GM23338 (cell line): Measurements from ENCODE around the gene PITPNC1.

Source experiments
- EZH2 ChIP-seq: fragments of 200-600 bp; sonication (generic); IDR thresholded peaks from one replicate; pipeline ENCODE4 v1.8.0; 2017; ENCODE audit warnings: antibody characterized with exemption, mild to moderate bottlenecking, low read depth; ENCODE audit not compliant: unreplicated experiment
- EZH2phosphoT487 ChIP-seq: fragments of 200-600 bp; sonication (generic); IDR thresholded peaks from one replicate; pipeline ENCODE4 v1.8.1; 2018; ENCODE audit warnings: antibody characterized with exemption; ENCODE audit not compliant: unreplicated experiment
- JUNB ChIP-seq: IDR thresholded peaks from one replicate; pipeline ENCODE4 v1.6.1; 2016; ENCODE audit warnings: antibody characterized with exemption; ENCODE audit not compliant: unreplicated experiment
- POLR2AphosphoS5 ChIP-seq: IDR thresholded peaks from 2 replicates; pipeline ENCODE4 v1.6.1; 2016; ENCODE audit warnings: antibody characterized with exemption, low read depth
- TF ChIP-seq, protein P1 (sequence below): IDR thresholded peaks from one replicate; pipeline ENCODE4 v1.6.1; 2018; ENCODE audit warnings: antibody characterized with exemption; ENCODE audit not compliant: unreplicated experiment
- TF ChIP-seq, protein P2 (sequence below), 2 experiments: fragments of 200-600 bp in 1 of 2; sonication (generic) in 1 of 2; conservative IDR thresholded peaks; 2 replicates each; pipeline versions ENCODE4 v1.5.1 to v1.6.1; 2016 to 2017; ENCODE audit warnings: antibody characterized with exemption in 2 of 2, low read depth in 2 of 2, mild to moderate bottlenecking in 2 of 2, moderate library complexity in 1 of 2
- TF ChIP-seq, protein P3 (sequence below): fragments of 250-450 bp; sonication (Bioruptor Pico); IDR thresholded peaks from 2 replicates; pipeline ENCODE4 v1.5.0; 2020; ENCODE audit warnings: mild to moderate bottlenecking, moderate library complexity

DNA sequence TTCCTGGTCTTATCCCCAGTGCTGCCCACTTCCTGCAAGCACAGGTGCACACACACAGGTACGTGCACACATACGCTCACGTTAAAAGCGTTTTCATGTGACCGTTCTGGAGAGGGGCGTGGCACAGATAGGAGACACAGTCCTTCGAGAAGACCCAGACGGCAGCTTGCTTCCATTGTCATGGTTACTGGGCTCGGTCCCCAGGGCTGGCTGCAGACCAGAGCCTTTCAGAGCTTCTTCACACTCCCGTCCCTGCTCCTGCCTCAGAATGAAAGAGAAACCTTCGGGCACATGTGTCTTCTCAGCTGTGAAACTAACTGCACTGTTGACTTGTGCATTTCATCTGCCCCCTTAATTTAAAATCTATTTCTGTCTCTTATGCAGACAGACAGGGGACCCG, 154.2 kb downstream of the PITPNC1 start:
- TF ChIP-seq EZH2phosphoT487 (no peak), EZH2 (no peak), JUNB (no peak), POLR2AphosphoS5 (no peak)
- TF ChIP-seq, protein P1, sequence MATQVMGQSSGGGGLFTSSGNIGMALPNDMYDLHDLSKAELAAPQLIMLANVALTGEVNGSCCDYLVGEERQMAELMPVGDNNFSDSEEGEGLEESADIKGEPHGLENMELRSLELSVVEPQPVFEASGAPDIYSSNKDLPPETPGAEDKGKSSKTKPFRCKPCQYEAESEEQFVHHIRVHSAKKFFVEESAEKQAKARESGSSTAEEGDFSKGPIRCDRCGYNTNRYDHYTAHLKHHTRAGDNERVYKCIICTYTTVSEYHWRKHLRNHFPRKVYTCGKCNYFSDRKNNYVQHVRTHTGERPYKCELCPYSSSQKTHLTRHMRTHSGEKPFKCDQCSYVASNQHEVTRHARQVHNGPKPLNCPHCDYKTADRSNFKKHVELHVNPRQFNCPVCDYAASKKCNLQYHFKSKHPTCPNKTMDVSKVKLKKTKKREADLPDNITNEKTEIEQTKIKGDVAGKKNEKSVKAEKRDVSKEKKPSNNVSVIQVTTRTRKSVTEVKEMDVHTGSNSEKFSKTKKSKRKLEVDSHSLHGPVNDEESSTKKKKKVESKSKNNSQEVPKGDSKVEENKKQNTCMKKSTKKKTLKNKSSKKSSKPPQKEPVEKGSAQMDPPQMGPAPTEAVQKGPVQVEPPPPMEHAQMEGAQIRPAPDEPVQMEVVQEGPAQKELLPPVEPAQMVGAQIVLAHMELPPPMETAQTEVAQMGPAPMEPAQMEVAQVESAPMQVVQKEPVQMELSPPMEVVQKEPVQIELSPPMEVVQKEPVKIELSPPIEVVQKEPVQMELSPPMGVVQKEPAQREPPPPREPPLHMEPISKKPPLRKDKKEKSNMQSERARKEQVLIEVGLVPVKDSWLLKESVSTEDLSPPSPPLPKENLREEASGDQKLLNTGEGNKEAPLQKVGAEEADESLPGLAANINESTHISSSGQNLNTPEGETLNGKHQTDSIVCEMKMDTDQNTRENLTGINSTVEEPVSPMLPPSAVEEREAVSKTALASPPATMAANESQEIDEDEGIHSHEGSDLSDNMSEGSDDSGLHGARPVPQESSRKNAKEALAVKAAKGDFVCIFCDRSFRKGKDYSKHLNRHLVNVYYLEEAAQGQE = no peak
- TF ChIP-seq, protein P2, sequence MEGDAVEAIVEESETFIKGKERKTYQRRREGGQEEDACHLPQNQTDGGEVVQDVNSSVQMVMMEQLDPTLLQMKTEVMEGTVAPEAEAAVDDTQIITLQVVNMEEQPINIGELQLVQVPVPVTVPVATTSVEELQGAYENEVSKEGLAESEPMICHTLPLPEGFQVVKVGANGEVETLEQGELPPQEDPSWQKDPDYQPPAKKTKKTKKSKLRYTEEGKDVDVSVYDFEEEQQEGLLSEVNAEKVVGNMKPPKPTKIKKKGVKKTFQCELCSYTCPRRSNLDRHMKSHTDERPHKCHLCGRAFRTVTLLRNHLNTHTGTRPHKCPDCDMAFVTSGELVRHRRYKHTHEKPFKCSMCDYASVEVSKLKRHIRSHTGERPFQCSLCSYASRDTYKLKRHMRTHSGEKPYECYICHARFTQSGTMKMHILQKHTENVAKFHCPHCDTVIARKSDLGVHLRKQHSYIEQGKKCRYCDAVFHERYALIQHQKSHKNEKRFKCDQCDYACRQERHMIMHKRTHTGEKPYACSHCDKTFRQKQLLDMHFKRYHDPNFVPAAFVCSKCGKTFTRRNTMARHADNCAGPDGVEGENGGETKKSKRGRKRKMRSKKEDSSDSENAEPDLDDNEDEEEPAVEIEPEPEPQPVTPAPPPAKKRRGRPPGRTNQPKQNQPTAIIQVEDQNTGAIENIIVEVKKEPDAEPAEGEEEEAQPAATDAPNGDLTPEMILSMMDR (conservative IDR thresholded peaks at IDR 0.05; ENCODE audit: low read depth in 2 of 2) = no peak
- TF ChIP-seq, protein P3, sequence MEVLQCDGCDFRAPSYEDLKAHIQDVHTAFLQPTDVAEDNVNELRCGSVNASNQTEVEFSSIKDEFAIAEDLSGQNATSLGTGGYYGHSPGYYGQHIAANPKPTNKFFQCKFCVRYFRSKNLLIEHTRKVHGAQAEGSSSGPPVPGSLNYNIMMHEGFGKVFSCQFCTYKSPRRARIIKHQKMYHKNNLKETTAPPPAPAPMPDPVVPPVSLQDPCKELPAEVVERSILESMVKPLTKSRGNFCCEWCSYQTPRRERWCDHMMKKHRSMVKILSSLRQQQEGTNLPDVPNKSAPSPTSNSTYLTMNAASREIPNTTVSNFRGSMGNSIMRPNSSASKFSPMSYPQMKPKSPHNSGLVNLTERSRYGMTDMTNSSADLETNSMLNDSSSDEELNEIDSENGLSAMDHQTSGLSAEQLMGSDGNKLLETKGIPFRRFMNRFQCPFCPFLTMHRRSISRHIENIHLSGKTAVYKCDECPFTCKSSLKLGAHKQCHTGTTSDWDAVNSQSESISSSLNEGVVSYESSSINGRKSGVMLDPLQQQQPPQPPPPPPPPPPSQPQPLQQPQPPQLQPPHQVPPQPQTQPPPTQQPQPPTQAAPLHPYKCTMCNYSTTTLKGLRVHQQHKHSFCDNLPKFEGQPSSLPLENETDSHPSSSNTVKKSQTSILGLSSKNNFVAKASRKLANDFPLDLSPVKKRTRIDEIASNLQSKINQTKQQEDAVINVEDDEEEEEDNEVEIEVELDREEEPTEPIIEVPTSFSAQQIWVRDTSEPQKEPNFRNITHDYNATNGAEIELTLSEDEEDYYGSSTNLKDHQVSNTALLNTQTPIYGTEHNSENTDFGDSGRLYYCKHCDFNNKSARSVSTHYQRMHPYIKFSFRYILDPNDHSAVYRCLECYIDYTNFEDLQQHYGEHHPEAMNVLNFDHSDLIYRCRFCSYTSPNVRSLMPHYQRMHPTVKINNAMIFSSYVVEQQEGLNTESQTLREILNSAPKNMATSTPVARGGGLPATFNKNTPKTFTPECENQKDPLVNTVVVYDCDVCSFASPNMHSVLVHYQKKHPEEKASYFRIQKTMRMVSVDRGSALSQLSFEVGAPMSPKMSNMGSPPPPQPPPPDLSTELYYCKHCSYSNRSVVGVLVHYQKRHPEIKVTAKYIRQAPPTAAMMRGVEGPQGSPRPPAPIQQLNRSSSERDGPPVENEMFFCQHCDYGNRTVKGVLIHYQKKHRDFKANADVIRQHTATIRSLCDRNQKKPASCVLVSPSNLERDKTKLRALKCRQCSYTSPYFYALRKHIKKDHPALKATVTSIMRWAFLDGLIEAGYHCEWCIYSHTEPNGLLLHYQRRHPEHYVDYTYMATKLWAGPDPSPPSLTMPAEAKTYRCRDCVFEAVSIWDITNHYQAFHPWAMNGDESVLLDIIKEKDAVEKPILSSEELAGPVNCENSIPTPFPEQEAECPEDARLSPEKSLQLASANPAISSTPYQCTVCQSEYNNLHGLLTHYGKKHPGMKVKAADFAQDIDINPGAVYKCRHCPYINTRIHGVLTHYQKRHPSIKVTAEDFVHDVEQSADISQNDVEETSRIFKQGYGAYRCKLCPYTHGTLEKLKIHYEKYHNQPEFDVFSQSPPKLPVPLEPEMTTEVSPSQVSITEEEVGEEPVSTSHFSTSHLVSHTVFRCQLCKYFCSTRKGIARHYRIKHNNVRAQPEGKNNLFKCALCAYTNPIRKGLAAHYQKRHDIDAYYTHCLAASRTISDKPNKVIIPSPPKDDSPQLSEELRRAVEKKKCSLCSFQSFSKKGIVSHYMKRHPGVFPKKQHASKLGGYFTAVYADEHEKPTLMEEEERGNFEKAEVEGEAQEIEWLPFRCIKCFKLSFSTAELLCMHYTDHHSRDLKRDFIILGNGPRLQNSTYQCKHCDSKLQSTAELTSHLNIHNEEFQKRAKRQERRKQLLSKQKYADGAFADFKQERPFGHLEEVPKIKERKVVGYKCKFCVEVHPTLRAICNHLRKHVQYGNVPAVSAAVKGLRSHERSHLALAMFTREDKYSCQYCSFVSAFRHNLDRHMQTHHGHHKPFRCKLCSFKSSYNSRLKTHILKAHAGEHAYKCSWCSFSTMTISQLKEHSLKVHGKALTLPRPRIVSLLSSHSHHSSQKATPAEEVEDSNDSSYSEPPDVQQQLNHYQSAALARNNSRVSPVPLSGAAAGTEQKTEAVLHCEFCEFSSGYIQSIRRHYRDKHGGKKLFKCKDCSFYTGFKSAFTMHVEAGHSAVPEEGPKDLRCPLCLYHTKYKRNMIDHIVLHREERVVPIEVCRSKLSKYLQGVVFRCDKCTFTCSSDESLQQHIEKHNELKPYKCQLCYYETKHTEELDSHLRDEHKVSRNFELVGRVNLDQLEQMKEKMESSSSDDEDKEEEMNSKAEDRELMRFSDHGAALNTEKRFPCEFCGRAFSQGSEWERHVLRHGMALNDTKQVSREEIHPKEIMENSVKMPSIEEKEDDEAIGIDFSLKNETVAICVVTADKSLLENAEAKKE = no peak
